HPDE6-E6E7 (cell line): ENCODE measurements around the gene KRTAP10-12.
"Not testable (repeated sequence)": the region's sequence is repeated elsewhere in the genome, so short reads cannot be mapped to it uniquely, and the experiment has no call there.

Experiments used
- DNase-seq: peaks from one replicate; pipeline ENCODE4 v3.0.0; 2011; ENCODE audit warnings: missing footprints; ENCODE audit errors: extremely low spot score

The KRTAP10-12 gene

GRCh38 chr21:44697172-44697810 is at the start of gene KRTAP10-12:
Gene KRTAP10-12 (plus strand): TSS chr21:44697172. CDS start chr21:44697202, 30 bp downstream.
- DNase-seq: not testable (repeated sequence)

GRCh38 chr21:44647222-44647552 is 49.8 kb upstream of the KRTAP10-12 start:
- DNase-seq: no peak

- DNase-seq: no peak
Measured at GRCh38 chr21:44648557-44649311, 48.2 kb upstream of the KRTAP10-12 start.

GRCh38 chr21:44649521-44650100 is 47.4 kb upstream of the KRTAP10-12 start:
- DNase-seq: no peak

GRCh38 chr21:44650265-44650972 is 46.6 kb upstream of the KRTAP10-12 start:
- DNase-seq: no peak

GRCh38 chr21:44650973-44651675 is 45.8 kb upstream of the KRTAP10-12 start:
- DNase-seq: no peak

- no peak for DNase-seq
Measured at GRCh38 chr21:44653123-44653522, 43.8 kb upstream of the KRTAP10-12 start.

GRCh38 chr21:44653656-44654575 is 43.1 kb upstream of the KRTAP10-12 start:
- DNase-seq: no peak

GRCh38 chr21:44654576-44655175 is 42.3 kb upstream of the KRTAP10-12 start, which contains the start of gene KRTAP12-4:
Gene KRTAP12-4 (minus strand): TSS chr21:44654659. CDS start chr21:44654614, 45 bp downstream.
- DNase-seq: no peak

- no peak for DNase-seq
Measured at GRCh38 chr21:44656868-44657267, 40.1 kb upstream of the KRTAP10-12 start.

GRCh38 chr21:44657635-44658540 is 39.1 kb upstream of the KRTAP10-12 start, which contains the start of gene KRTAP12-3:
Gene KRTAP12-3 (plus strand): TSS chr21:44657932. CDS start chr21:44657980, 48 bp downstream.
- no peak for DNase-seq

- DNase-seq: no peak
Measured at GRCh38 chr21:44658541-44658910, 38.4 kb upstream of the KRTAP10-12 start.

- no peak for DNase-seq
Measured at GRCh38 chr21:44658913-44659595, 37.9 kb upstream of the KRTAP10-12 start.

- DNase-seq: not testable (repeated sequence)
Measured at GRCh38 chr21:44661567-44661966, 35.4 kb upstream of the KRTAP10-12 start.

- no peak for DNase-seq
Measured at GRCh38 chr21:44664691-44665090, 32.3 kb upstream of the KRTAP10-12 start.

GRCh38 chr21:44666401-44667320 is 30.3 kb upstream of the KRTAP10-12 start, which contains the start of gene KRTAP12-2:
Gene KRTAP12-2 (minus strand): TSS chr21:44666927. CDS start chr21:44666886, 41 bp downstream.
- no peak for DNase-seq

- DNase-seq: no peak
Measured at GRCh38 chr21:44667612-44668011, 29.4 kb upstream of the KRTAP10-12 start.
